ENCODE data around the gene JMJD8. TPM values are rescaled to one million over a fixed set of nuclear protein-coding genes. Genes with fewer than 3 reads are reported as not detected.
A peak's percentile ranks its signal among the peaks of the same experiment; 100 is the strongest.

JMJD8 gene
- total and polyA plus RNA-seq, 9 of the 15 experiments (the other 6 are each of a cell fraction or from before 2014, with no cell fraction given), result 1.2 to 50.6 (median 29.3) TPM

DNA sequence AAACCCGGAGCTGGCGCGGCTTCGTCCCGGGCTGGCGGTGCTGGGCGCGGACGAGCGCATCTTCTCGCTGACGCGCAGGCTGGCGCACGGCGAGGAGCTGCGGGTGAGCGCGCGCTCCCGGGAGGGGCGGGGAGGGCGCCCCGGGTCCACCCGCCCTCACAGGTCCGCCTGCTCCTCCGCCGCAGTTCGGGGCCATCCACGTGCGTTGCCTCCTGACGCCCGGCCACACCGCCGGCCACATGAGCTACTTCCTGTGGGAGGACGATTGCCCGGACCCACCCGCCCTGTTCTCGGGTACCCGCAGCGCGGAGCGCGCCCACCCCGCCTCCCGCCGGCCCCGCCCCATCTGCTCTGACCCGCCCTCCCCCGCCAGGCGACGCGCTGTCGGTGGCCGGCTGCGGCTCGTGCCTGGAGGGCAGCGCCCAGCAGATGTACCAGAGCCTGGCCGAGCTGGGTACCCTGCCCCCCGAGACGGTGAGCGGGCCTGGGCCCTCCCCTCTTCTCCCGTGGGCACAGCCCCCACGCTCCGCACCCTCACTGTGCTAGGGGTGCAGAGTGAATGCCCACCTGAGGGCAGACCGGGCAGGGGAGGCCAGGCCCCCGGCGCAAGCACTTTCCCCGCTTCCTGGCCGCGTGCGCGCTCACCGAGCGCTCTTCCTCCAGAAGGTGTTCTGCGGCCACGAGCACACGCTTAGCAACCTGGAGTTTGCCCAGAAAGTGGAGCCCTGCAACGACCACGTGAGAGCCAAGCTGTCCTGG, 44.2 kb upstream of the JMJD8 start:
- POLR2A ChIA-PET, result interaction anchor here (0.7 to 1.7 kb wide), 2 partner anchors 12 to 56 kb away, joined by 3 to 11 read pairs; partner anchors contain the start of gene CIAO3
- Histone ChIP-seq H3K27ac (ENCODE audit: extremely low read depth, low read depth, low read length) (peak overlapping the region; percentile 98), H3K79me2 (ENCODE audit: control insufficient read depth, insufficient read depth, low read length) (peaks cover 27% of the 10 kb centered on the region), H3K4me3 (peak overlapping the region; percentile 80), H4K20me1 (replicated peaks; ENCODE audit: control insufficient read depth, insufficient read depth, low read length) (no peaks in the 10 kb centered on the region; the same call in 1 of the 2 replicates), H3K4me1 (replicated peaks in 1 of 2; ENCODE audit: control insufficient read depth in 2 of 2, insufficient read depth in 2 of 2, low read length in 2 of 2) (peaks cover 10 to 93% of the 10 kb centered on the region in 2 experiments; a peak in 4 of 5 replicates), H3K9ac (ENCODE audit: insufficient read depth in 1 of 2, low read depth in 2 of 2, low read length in 2 of 2) (peak overlapping the region; percentile 65 to 96; a peak in 3 of 4 replicates), H3K9me3 (replicated peaks; ENCODE audit: control insufficient read depth, insufficient read depth, low read depth, low read length) (no peaks in the 10 kb centered on the region), H3K9me1 (ENCODE audit: control insufficient read depth, insufficient read depth, low read length) (no peaks in the 10 kb centered on the region), H3K27me3 (ENCODE audit: control insufficient read depth in 2 of 2, insufficient read depth in 2 of 2, low read length in 2 of 2) (no peaks in the 10 kb centered on the region), H3K36me3 (ENCODE audit: control insufficient read depth, insufficient read depth, low read length) (peaks cover 43% of the 10 kb centered on the region; the same call in 1 of the 3 replicates), H2AFZ (ENCODE audit: low read depth, low read length) (peak overlapping the region; percentile 70), H3K4me2 (ENCODE audit: insufficient read depth, low read length) (peak overlapping the region; percentile 97)
- peak; percentile 82 to 95 (median 86) for DNase-seq (ENCODE audit: extremely low read depth in 1 of 4, low spot score in 3 of 4)
- in situ Hi-C loops (cut with MboI) (no loop called here), intact Hi-C loops (cut with micrococcal nuclease) (loop anchor here (2.0 kb wide), 1 partner anchor 14 kb away; the partner anchor contains the start of gene METRN)
- ATAC-seq, result peak; percentile 73
- BruUV-seq (replicated peaks), result no TSS peak
- under 1% methylated on average over 30 of the region's 80 CpGs for WGBS (ENCODE audit: insufficient coverage, low coverage, missing lambda C conversion rate)
- CTCF ChIA-PET (ENCODE audit: low intra/inter-chr PET ratio), result no interaction called here
- peak; percentile 85 for FAIRE-seq
- TF ChIP-seq CBX3 (IDR thresholded peaks at IDR 0.05; ENCODE audit: borderline replicate concordance in 1 of 2, low read length in 2 of 2), result no peak
- no peak for TF ChIP-seq NCOA2 (IDR thresholded peaks at IDR 0.05; ENCODE audit: partially characterized antibody in 2 of 2)
- no peak for TF ChIP-seq SRSF3 (IDR thresholded peaks at IDR 0.05; ENCODE audit: insufficient read depth, low read length)
- TF ChIP-seq, protein P1, sequence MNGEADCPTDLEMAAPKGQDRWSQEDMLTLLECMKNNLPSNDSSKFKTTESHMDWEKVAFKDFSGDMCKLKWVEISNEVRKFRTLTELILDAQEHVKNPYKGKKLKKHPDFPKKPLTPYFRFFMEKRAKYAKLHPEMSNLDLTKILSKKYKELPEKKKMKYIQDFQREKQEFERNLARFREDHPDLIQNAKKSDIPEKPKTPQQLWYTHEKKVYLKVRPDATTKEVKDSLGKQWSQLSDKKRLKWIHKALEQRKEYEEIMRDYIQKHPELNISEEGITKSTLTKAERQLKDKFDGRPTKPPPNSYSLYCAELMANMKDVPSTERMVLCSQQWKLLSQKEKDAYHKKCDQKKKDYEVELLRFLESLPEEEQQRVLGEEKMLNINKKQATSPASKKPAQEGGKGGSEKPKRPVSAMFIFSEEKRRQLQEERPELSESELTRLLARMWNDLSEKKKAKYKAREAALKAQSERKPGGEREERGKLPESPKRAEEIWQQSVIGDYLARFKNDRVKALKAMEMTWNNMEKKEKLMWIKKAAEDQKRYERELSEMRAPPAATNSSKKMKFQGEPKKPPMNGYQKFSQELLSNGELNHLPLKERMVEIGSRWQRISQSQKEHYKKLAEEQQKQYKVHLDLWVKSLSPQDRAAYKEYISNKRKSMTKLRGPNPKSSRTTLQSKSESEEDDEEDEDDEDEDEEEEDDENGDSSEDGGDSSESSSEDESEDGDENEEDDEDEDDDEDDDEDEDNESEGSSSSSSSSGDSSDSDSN (IDR thresholded peaks at IDR 0.05; ENCODE audit: borderline replicate concordance in 1 of 2, low read depth in 2 of 2, low read length in 2 of 2), result no peak
- no peak for TF ChIP-seq TAF15 (IDR thresholded peaks at IDR 0.05; ENCODE audit: low read depth, low read length)
- TF ChIP-seq POU5F1 (IDR thresholded peaks at IDR 0.05; ENCODE audit: borderline replicate concordance, low read depth, low read length, partially characterized antibody), result no peak
- TF ChIP-seq, protein P2, sequence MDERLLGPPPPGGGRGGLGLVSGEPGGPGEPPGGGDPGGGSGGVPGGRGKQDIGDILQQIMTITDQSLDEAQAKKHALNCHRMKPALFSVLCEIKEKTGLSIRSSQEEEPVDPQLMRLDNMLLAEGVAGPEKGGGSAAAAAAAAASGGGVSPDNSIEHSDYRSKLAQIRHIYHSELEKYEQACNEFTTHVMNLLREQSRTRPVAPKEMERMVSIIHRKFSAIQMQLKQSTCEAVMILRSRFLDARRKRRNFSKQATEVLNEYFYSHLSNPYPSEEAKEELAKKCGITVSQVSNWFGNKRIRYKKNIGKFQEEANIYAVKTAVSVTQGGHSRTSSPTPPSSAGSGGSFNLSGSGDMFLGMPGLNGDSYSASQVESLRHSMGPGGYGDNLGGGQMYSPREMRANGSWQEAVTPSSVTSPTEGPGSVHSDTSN (CRISPR knock-in tag; IDR thresholded peaks at IDR 0.05; ENCODE audit: low read depth), result no peak
- TF ChIP-seq, protein P2 (tag; conservative IDR thresholded peaks at IDR 0.05; ENCODE audit: low read depth), result no peak
- TF ChIP-seq CBFB (CRISPR knock-in tag; IDR thresholded peaks at IDR 0.05), result no peak
- no peak for TF ChIP-seq BMI1 (IDR thresholded peaks at IDR 0.05; ENCODE audit: low read length)
- TF ChIP-seq KHSRP (IDR thresholded peaks at IDR 0.05), result no peak
- no peak for TF ChIP-seq ASH1L (IDR thresholded peaks at IDR 0.05; ENCODE audit: borderline replicate concordance, low read depth, partially characterized antibody)
- no peak for TF ChIP-seq TEAD2 (tag; IDR thresholded peaks at IDR 0.05)
- no peak for TF ChIP-seq STAT5B (CRISPR knock-in tag; IDR thresholded peaks at IDR 0.05)
- TF ChIP-seq CEBPB (tag; IDR thresholded peaks at IDR 0.05), result no peak
- no peak for TF ChIP-seq POLR2B (IDR thresholded peaks at IDR 0.05; ENCODE audit: low read depth, partially characterized antibody)
- TF ChIP-seq SREBF2 (CRISPR knock-in tag; IDR thresholded peaks at IDR 0.05), result no peak
- TF ChIP-seq NELFE (IDR thresholded peaks at IDR 0.05; ENCODE audit: insufficient read depth, insufficient read length), result no peak

Measured in K562 (cell line).